ENCODE measurements around the gene CLMN.

CLMN gene

GRCh38 chr14:95260537-95261361 is 59.0 kb downstream of the CLMN start:
- DNase-seq = peak; percentile 42

GRCh38 chr14:95258754-95259593 is 60.7 kb downstream of the CLMN start:
- DNase-seq = no peak

GRCh38 chr14:95258156-95258555 is 61.6 kb downstream of the CLMN start:
- DNase-seq = no peak

- no peak for DNase-seq
Observed at GRCh38 chr14:95257521-95257920, 62.2 kb downstream of the CLMN start.

GRCh38 chr14:95256776-95257060 is 63.0 kb downstream of the CLMN start:
- no peak for DNase-seq

- DNase-seq = peak; percentile 60
Observed at GRCh38 chr14:95256002-95256775, 63.5 kb downstream of the CLMN start.

- peak; percentile 74 for DNase-seq
Observed at GRCh38 chr14:95255487-95255886, 64.2 kb downstream of the CLMN start.

GRCh38 chr14:95255013-95255412 is 64.7 kb downstream of the CLMN start:
- DNase-seq = no peak

GRCh38 chr14:95254288-95254687 is 65.4 kb downstream of the CLMN start:
- peak; percentile 50 for DNase-seq

GRCh38 chr14:95253039-95253630 is 66.6 kb downstream of the CLMN start:
- DNase-seq = no peak

- DNase-seq = no peak
Observed at GRCh38 chr14:95252219-95252618, 67.5 kb downstream of the CLMN start.

GRCh38 chr14:95250936-95251335 is 68.8 kb downstream of the CLMN start:
- peak; percentile 44 for DNase-seq

GRCh38 chr14:95250140-95250769 is 69.5 kb downstream of the CLMN start:
- DNase-seq = peak; percentile 39

GRCh38 chr14:95248432-95248831 is 71.3 kb downstream of the CLMN start:
- no peak for DNase-seq

- no peak for DNase-seq
Observed at GRCh38 chr14:95246870-95247269, 72.8 kb downstream of the CLMN start.

GRCh38 chr14:95245334-95245733 is 74.4 kb downstream of the CLMN start:
- DNase-seq = no peak

- DNase-seq = no peak
Observed at GRCh38 chr14:95244587-95244986, 75.1 kb downstream of the CLMN start.

GRCh38 chr14:95242870-95243269 is 76.8 kb downstream of the CLMN start:
- DNase-seq = no peak

- DNase-seq = no peak
Observed at GRCh38 chr14:95240859-95241813, 78.6 kb downstream of the CLMN start.

- DNase-seq = no peak
Observed at GRCh38 chr14:95238487-95239298, 81.0 kb downstream of the CLMN start.

Measured in eye (tissue), 1 donor.